Hypothalamus (tissue), 51 donors: ENCODE measurements around the gene SPRR2G.
"Not testable (repeated sequence)": the region's sequence is repeated elsewhere in the genome, so short reads cannot be mapped to it uniquely, and the experiment has no call there.

Experiments
- DNase-seq, 51 donors: peaks; one replicate each; lab custom pipeline; 2025; lab: John Stamatoyannopoulos, UW

SPRR2G gene

GRCh38 chr1:153115264-153115663 lies 35.4 kb downstream of the SPRR2G start:
- not testable (repeated sequence) for DNase-seq

DNA sequence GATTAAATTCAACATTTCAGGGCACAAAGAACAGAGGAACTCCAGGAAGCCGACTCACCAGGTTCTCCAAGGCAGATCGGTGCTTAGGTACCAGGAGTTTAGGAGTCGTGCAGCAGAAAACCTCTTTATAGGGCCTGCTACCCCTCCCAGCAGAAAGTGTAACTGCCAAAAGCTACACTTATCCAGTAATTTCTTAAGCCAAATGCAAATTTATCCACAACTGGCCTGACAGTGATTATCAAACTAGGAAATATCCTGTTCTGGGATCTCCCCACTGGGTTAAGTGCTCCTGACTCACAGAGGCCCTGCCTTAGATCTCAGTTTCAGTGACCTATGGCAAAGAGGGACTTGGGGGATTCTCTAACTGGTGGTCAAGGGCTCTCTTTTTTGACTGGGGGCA lies 37.3 kb downstream of the SPRR2G start, which contains the start of gene SPRR2F:
Gene SPRR2F (minus strand): TSS at position 101 of the 400 bp plus-strand sequence. CDS start 783 bp downstream, outside the sequence.
- DNase-seq: no peak

GRCh38 chr1:153112454-153112853 lies 38.2 kb downstream of the SPRR2G start:
- DNase-seq: not testable (repeated sequence)

- no peak for DNase-seq
Observed at GRCh38 chr1:153100245-153100644, 50.4 kb downstream of the SPRR2G start.
